Smooth muscle cell of the brain vasculature (primary cell): ENCODE measurements around the gene TASP1.
A peak's percentile ranks its signal among the peaks of the same experiment; 100 is the strongest.

Experiments
- DNase-seq: peaks from one replicate; pipeline ENCODE4 v3.0.0-alpha.2; 2012; ENCODE audit warnings: low read depth, low spot score

The TASP1 gene

GRCh38 chr20:13571662-13572061, 67.1 kb downstream of the TASP1 start:
- no peak for DNase-seq

- DNase-seq, result no peak
These were observed 71.1 kb downstream of the TASP1 start for GRCh38 chr20:13567663-13568062.

- no peak for DNase-seq
These were observed 74.9 kb downstream of the TASP1 start for GRCh38 chr20:13563854-13564253.

GRCh38 chr20:13554706-13555105, 84.0 kb downstream of the TASP1 start:
- DNase-seq, result no peak

GRCh38 chr20:13554076-13554475, 84.7 kb downstream of the TASP1 start:
- no peak for DNase-seq

GRCh38 chr20:13552061-13552460, 86.7 kb downstream of the TASP1 start:
- DNase-seq, result no peak

- DNase-seq, result no peak
These were observed 89.3 kb downstream of the TASP1 start for GRCh38 chr20:13549451-13549850.

- DNase-seq, result peak; percentile 53
These were observed 92.1 kb downstream of the TASP1 start for GRCh38 chr20:13546497-13547131.

- DNase-seq, result no peak
These were observed 92.9 kb downstream of the TASP1 start for GRCh38 chr20:13545790-13546189.

GRCh38 chr20:13543783-13544182, 94.9 kb downstream of the TASP1 start:
- no peak for DNase-seq

GRCh38 chr20:13535627-13536026, 103.1 kb downstream of the TASP1 start:
- DNase-seq, result no peak

GRCh38 chr20:13533946-13534345, 104.8 kb downstream of the TASP1 start:
- DNase-seq, result no peak

- no peak for DNase-seq
These were observed 108.6 kb downstream of the TASP1 start for GRCh38 chr20:13530146-13530545.

GRCh38 chr20:13526551-13526950, 112.2 kb downstream of the TASP1 start:
- DNase-seq, result no peak

- DNase-seq, result peak; percentile 50
These were observed 113.3 kb downstream of the TASP1 start for GRCh38 chr20:13525225-13525940.

GRCh38 chr20:13524339-13524738, 114.4 kb downstream of the TASP1 start:
- DNase-seq, result no peak

GRCh38 chr20:13517831-13518230, 120.9 kb downstream of the TASP1 start:
- DNase-seq, result no peak

GRCh38 chr20:13515796-13516558, 122.8 kb downstream of the TASP1 start:
- no peak for DNase-seq

GRCh38 chr20:13515291-13515690, 123.4 kb downstream of the TASP1 start:
- DNase-seq, result no peak

- no peak for DNase-seq
These were observed 127.8 kb downstream of the TASP1 start for GRCh38 chr20:13510837-13511488.

- DNase-seq, result no peak
These were observed 131.1 kb downstream of the TASP1 start for GRCh38 chr20:13507646-13508045.

GRCh38 chr20:13501500-13501899, 137.2 kb downstream of the TASP1 start:
- DNase-seq, result no peak
